ENCODE measurements around the gene CNP. TPM values are rescaled to one million over a fixed set of nuclear protein-coding genes. Genes with fewer than 3 reads are reported as not detected.

Gene CNP
- total RNA-seq, 1 donor from 2014 or later: 72.9 TPM

- DNase-seq (ENCODE audit: low spot score in 2 of 2): no peak
- Histone ChIP-seq H3K4me1 (no peaks in the 10 kb centered on the region), H3K27me3 (no peaks in the 10 kb centered on the region), H3K36me3 (no peaks in the 10 kb centered on the region), H3K9me3 (no peaks in the 10 kb centered on the region), H3K4me3 (no peak overlapping the region), H3K27ac (no peak overlapping the region)
- intact Hi-C loops (cut with DNase I): no loop called here
- no peak for TF ChIP-seq CTCF (IDR thresholded peaks at IDR 0.05)
Measured at GRCh38 chr17:41959030-41959335, 7.6 kb upstream of the CNP start.

GRCh38 chr17:41959336-41960095, 7.1 kb upstream of the CNP start:
- TF ChIP-seq CTCF (IDR thresholded peaks at IDR 0.05): no peak
- no peaks in the 10 kb centered on the region for H3K27me3 ChIP-seq
- no peak overlapping the region for H3K4me3 ChIP-seq
- H3K27ac ChIP-seq: no peak overlapping the region
- H3K36me3 ChIP-seq: no peaks in the 10 kb centered on the region
- no peaks in the 10 kb centered on the region for H3K9me3 ChIP-seq
- intact Hi-C loops (cut with DNase I): no loop called here
- no peak for DNase-seq (ENCODE audit: low spot score in 2 of 2)
- H3K4me1 ChIP-seq: no peaks in the 10 kb centered on the region

GRCh38 chr17:41962111-41962510, 4.5 kb upstream of the CNP start:
- H3K27ac ChIP-seq: no peak overlapping the region
- no peak for TF ChIP-seq CTCF (IDR thresholded peaks at IDR 0.05)
- peaks cover 0 to 8% of the 10 kb centered on the region in 2 donors for H3K4me1 ChIP-seq
- no peak overlapping the region for H3K4me3 ChIP-seq
- no peaks in the 10 kb centered on the region for H3K9me3 ChIP-seq
- no peaks in the 10 kb centered on the region for H3K27me3 ChIP-seq
- DNase-seq (ENCODE audit: low spot score in 2 of 2): no peak
- no peaks in the 10 kb centered on the region for H3K36me3 ChIP-seq
- intact Hi-C loops (cut with DNase I): no loop called here

GRCh38 chr17:41962768-41963434, 3.7 kb upstream of the CNP start:
- H3K4me1 ChIP-seq: peaks cover 0 to 12% of the 10 kb centered on the region in 2 donors
- DNase-seq (ENCODE audit: low spot score in 2 of 2): peak in 1 of 2 donors; percentile 84

More at GRCh38 chr17:41962768-41963434, 3.7 kb upstream of the CNP start:
- no peak overlapping the region for H3K4me3 ChIP-seq
- H3K27me3 ChIP-seq: no peaks in the 10 kb centered on the region
- H3K27ac ChIP-seq: no peak overlapping the region
- peak; percentile 79 to 86 (median 81) for TF ChIP-seq CTCF (IDR thresholded peaks at IDR 0.05)
- H3K9me3 ChIP-seq: no peaks in the 10 kb centered on the region
- intact Hi-C loops (cut with DNase I): loop anchor here (1.0 kb wide), 1 partner anchor 153 kb away; no protein-coding TSS in a partner anchor
- no peaks in the 10 kb centered on the region for H3K36me3 ChIP-seq
